ENCODE results near the gene GPR26.

GPR26 gene

GRCh38 chr10:123643315-123643714, 22.8 kb upstream of the GPR26 start:
- no peak for TF ChIP-seq CTCF (IDR thresholded peaks at IDR 0.05; ENCODE audit: control extremely low read depth, extremely low read depth, low read depth, missing control alignments)
- CTCF ChIA-PET = no interaction called here
- POLR2A ChIA-PET = interaction anchor here (0.6 kb wide), 1 partner anchor 294 kb away, joined by 3 read pairs; no protein-coding TSS in a partner anchor
- no peak for DNase-seq (ENCODE audit: extremely low spot score)

- no peak for DNase-seq (ENCODE audit: extremely low spot score)
- no peak for TF ChIP-seq CTCF (IDR thresholded peaks at IDR 0.05; ENCODE audit: control extremely low read depth, extremely low read depth, low read depth, missing control alignments)
- POLR2A ChIA-PET = no interaction called here
- CTCF ChIA-PET = no interaction called here
Measured at GRCh38 chr10:123645016-123645415, 21.1 kb upstream of the GPR26 start.

GRCh38 chr10:123645615-123646014, 20.5 kb upstream of the GPR26 start:
- no peak for TF ChIP-seq CTCF (IDR thresholded peaks at IDR 0.05; ENCODE audit: control extremely low read depth, extremely low read depth, low read depth, missing control alignments)
- ChIA-PET POLR2A (no interaction called here), CTCF (no interaction called here)
- DNase-seq (ENCODE audit: extremely low spot score) = no peak

GRCh38 chr10:123648595-123648994, 17.6 kb upstream of the GPR26 start:
- DNase-seq (ENCODE audit: extremely low spot score) = no peak
- POLR2A ChIA-PET = no interaction called here
- CTCF ChIA-PET = interaction anchor here (1.3 to 1.7 kb wide), 2 partner anchors 11 to 12 kb away, joined by 4 to 5 read pairs; no protein-coding TSS in a partner anchor
- TF ChIP-seq CTCF (IDR thresholded peaks at IDR 0.05; ENCODE audit: control extremely low read depth, extremely low read depth, low read depth, missing control alignments) = no peak

GRCh38 chr10:123649676-123650075, 16.5 kb upstream of the GPR26 start:
- no peak for TF ChIP-seq CTCF (IDR thresholded peaks at IDR 0.05; ENCODE audit: control extremely low read depth, extremely low read depth, low read depth, missing control alignments)
- DNase-seq (ENCODE audit: extremely low spot score) = no peak
- CTCF ChIA-PET = interaction anchor here (1.7 kb wide), 1 partner anchor 10 kb away, joined by 5 read pairs; no protein-coding TSS in a partner anchor
- POLR2A ChIA-PET = no interaction called here

GRCh38 chr10:123651421-123652047, 14.6 kb upstream of the GPR26 start:
- TF ChIP-seq CTCF (IDR thresholded peaks at IDR 0.05; ENCODE audit: control extremely low read depth, extremely low read depth, low read depth, missing control alignments) = no peak
- POLR2A ChIA-PET = no interaction called here
- CTCF ChIA-PET = interaction anchor here (1.0 kb wide), 1 partner anchor 36 kb away, joined by 5 read pairs; no protein-coding TSS in a partner anchor
- no peak for DNase-seq (ENCODE audit: extremely low spot score)

Measured in GM10248 (cell line).